GM03348 (cell line): Measurements from ENCODE around the gene VEPH1.
A peak's percentile ranks its signal among the peaks of the same experiment; 100 is the strongest.

ENCODE experiments used
- DNase-seq: peaks from one replicate; pipeline ENCODE4 v3.0.0; 2012; ENCODE audit warnings: low spot score

Gene VEPH1

GRCh38 chr3:157301755-157302154, 201.5 kb downstream of the VEPH1 start:
- no peak for DNase-seq

DNA sequence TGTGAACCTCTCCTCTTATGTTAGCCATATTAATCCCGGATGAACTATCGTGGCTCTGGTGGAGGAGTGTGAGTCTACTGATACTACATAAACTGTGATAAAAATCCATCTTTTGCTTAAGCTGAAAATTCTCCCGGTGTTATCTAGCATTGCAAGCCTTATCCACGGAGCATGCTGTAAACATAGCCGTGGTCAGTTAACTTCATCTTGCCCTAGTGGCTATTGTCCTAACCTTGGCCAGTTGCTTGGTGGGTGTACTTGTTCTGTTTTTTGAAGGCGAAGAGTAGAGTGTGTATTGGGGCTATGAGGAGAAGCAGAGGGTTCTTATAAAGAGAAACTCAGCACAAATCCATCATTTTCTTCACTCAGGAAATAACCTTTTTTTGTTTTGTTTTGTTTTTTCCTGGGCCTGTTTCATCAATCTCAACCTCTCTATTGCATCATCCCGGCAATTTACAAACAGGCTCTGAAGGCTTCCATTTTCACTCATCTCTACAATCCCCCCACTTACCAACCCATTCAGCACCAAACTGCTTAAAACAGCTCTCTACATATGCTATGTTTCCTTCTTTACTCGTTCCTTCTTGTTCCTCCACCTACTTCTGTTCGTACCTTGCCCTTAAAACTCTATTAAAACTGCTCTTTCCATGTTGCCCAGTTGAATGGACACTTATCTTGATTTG, 202.1 kb downstream of the VEPH1 start:
- no peak for DNase-seq

DNA sequence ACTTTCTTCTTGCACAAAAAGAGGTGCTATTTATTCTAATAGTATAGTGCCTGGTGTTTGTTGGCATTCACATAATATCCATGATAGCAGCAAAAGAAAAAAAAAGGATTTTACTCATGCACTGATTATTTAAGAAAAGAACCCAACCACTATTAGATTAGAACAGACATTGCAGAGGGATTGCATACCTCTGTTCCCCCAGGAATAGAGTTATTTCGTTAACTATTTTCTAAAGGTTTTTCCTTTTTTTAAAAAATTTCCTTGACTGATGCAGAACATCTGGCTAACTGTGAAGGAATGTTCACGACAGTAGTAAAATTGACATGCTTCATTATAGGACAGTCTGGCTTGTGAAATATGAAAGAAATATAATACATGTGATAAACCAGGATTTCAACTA, 203.1 kb downstream of the VEPH1 start:
- DNase-seq = peak; percentile 52

- no peak for DNase-seq
These were observed 205.8 kb downstream of the VEPH1 start for GRCh38 chr3:157297328-157297915.

DNA sequence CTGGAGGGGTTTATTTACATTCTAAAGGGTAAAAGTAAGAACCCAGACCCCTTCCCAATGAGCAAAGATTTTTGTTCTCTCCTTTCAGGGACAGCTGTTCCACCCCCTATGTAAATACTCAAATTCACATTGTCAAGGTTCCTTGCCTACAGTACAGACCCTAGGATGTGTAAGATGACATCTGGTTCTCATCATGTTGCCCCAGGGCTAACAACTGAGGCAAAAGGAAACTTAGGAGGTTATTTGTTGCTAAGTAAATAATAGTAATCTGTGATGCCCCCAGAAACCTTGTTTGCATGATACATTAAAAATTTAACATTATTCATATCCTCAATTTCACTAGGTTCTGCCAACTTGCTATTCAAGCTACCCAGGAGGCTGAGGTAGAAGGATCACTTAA, 208.3 kb downstream of the VEPH1 start:
- DNase-seq = no peak

- DNase-seq = no peak
These were observed 208.7 kb downstream of the VEPH1 start for GRCh38 chr3:157294491-157294890.

DNA sequence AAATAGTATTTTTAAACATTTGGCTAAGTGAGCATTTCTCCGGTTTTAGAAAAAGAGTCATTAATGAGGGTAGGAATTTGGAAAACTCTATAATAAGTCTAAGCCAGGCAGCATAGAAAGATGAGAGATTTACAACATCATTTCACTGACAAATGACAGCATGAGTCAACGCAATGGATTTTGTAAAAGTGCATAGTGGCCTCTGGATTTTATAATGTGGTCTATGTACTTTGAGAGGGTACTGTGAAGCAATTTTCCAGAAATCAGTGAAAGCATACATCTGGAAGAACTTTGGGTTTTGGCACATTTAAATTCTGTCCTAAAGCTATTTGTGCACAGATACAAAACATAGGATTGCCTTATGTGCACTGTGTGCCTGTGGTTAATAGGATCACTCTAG, 212.4 kb downstream of the VEPH1 start:
- DNase-seq = peak; percentile 66

GRCh38 chr3:157285966-157286365, 217.2 kb downstream of the VEPH1 start:
- no peak for DNase-seq

DNA sequence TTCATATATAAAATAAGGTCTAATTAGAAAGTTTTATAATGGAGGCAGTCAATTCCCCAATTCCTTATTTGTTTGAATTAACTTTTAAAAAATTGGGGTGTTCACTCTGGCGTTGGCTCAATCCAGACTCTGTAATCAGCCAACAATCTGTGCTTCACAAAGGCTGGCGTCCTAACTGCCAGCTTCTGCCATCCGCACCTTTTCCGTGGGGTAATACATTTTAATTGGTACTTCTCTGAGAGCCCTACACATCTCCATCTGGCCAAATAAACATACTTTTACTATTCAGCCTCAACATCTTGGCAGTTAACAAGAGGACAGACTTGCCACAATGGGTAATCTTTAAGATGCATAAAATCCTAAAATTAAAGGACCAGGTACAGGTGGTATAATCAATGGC, 218.1 kb downstream of the VEPH1 start:
- no peak for DNase-seq

DNA sequence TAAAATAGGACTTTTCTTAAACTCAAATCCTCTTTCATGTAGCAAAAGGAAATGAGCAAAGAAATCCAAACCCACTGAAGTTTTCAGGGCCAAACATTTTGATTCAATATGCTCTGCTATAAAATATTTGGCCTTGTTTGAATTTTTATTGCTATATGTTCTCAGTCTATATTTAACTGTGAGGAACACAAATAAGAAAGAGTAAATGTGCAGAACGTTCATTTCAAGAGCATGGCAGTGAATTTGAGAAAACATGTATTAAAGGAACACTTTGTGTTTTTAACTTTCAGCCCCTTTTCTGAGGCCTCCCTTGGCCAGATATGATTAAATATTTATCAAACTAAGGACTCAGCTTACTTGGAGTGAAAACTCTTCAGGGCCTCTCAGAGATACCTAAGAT, 218.5 kb downstream of the VEPH1 start:
- DNase-seq = no peak

- peak; percentile 77 for DNase-seq
These were observed 220.7 kb downstream of the VEPH1 start for GRCh38 chr3:157282261-157283191.

- no peak for DNase-seq
These were observed 222.4 kb downstream of the VEPH1 start for GRCh38 chr3:157280786-157281185.

DNA sequence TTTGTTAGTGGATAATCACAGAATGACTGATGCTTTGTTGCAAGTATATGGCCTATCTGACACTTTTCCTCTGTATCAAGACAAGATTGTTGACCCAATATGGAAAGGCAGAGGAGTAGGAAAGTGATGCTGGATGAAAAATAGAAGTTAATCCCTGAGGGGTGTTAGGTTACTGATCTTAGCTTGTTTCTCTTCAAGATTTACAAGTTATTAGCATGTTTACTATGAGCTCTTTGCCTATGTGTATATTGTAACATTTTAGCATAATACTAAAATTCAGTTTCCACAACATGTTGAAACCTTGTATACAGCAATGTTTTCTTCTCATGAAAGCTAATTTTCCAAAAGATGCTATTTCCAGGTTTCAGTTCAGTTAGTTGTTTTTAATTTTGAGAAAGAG, 222.9 kb downstream of the VEPH1 start:
- DNase-seq = no peak

DNA sequence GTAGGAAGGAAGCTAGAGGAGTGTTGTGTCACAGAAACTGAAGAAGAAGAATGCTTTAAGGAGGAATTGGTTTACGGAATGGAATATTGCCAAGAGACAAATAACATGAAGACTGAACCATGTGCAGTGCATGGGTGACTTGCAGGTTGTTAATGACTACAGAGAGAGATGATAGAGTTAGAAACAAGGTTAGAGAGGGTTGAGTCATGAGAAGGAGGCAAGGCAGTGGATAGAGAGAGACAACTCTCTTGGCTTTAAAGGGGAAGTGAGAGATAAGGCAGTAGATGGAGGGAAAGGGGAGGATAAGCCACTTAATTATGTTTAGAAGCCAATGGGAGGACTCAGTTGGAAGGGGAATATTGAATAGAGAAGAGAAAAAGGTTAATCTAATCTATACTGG, 224.0 kb downstream of the VEPH1 start:
- DNase-seq = no peak

DNA sequence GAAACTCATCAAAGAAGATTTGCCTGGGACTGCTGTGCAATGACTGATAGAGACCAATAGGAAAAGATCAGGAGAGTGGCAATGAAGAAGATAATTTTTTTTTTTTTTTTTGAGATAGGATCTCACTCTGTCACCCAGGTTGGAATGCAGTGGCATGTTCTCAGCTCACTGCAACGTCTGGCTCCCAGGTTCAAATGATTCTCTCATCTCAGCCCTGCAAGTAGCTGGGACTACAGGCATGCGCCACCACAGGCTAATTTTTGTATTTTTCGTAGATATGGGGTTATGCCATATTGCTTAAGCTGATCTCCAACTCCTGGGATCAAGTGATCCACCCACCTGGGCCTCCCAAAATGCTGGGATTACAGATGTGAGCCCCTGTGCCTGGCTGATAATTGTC, 226.4 kb downstream of the VEPH1 start:
- no peak for DNase-seq

GRCh38 chr3:157275832-157276231, 227.4 kb downstream of the VEPH1 start:
- DNase-seq = no peak

DNA sequence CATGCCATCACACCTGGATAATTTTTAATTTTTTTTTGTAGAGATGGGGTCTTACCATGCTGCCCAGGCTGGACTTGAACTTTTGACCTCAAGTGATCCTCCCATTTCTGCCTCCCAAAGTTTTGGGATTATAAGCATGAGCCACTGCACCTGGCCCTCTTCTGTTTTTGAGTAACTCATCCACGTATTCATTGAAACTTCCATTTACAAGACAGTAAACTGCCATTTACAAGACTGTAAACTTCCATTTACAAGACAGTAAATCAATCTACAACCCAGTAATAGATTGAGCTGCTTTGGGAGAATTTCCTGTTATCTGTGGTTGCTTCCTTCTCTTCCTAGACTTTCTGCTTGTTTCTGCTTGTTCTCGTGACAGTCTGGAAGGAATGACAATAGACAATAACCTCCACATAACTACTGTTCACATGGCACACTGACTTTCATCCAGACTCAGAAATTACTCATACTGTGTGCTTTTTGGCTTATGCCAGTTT, 228.5 kb downstream of the VEPH1 start:
- no peak for DNase-seq

DNA sequence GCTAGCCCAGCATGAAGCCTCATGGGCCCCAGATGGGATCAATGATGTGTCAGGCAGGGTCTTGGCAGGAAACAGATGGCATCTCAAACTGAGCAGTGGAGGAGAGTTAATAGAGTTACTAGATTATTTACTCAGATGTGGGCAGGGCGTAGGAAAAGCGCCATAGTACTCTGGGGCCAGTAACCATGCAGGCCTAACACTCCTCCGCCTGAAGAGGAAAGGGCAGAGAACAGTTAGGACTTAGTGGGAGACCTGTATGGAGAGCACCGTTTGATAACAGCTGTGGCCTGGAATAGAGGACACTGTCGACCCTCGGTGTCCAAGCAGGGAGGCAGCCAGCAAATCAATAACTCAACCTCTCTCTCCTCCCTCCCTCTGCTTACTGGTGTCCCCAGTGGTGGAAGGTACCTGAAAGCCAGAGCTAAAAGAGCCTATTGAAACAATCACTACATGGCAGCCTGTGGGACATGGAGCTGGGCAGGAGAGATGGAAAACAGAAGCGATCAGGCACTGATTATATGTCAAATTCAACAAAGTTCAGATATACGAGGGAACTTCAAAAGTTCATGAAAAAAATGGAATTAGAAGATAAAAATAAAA, 231.8 kb downstream of the VEPH1 start:
- DNase-seq = no peak

DNA sequence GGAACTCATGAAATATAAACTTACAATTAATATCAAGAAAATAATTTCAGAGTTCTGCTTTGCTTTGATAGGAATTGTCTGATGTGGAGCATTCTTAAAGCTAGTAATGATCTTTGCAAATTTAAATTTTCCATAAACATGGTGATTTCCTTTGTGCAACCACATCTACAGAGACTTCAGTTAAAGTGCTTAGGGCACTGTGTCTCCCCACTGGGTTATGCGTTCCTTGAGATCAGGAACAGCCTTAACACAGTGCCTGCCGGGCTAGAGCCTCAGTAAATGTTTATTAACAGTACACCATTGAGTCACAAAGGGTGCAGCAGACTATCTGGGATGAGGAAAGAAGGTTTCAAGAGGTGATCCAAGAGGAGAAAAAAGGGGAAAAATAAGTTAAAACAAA, 235.2 kb downstream of the VEPH1 start:
- no peak for DNase-seq

GRCh38 chr3:157265931-157266330, 237.3 kb downstream of the VEPH1 start:
- DNase-seq = no peak

- DNase-seq = no peak
These were observed 240.2 kb downstream of the VEPH1 start for GRCh38 chr3:157263027-157263426.

GRCh38 chr3:157261000-157261399, 242.2 kb downstream of the VEPH1 start:
- peak; percentile 25 for DNase-seq
